AG04450 (cell line): ENCODE data around the gene MGRN1. TPM values are rescaled to one million over a fixed set of nuclear protein-coding genes. Genes with fewer than 3 reads are reported as not detected.

Experiments used
- CTCF ChIA-PET: fragments of 300-600, 350-600 bp; formaldehyde crosslinking; extraction: SDS; loops from one replicate; lab custom pipeline; 2022; ENCODE audit warnings: antibody characterized with exemption, inconsistent platforms; lab: Charles Lee
- POLR2A ChIA-PET: fragments of 350-600 bp; formaldehyde crosslinking; extraction: SDS; loops from one replicate; lab custom pipeline; 2021; ENCODE audit warnings: antibody characterized with exemption, inconsistent platforms; lab: Yijun Ruan, JAX
- DNase-seq: peaks from one replicate; pipeline ENCODE4 v3.0.0-alpha.2; 2011; ENCODE audit warnings: low read depth, low spot score
- H3K27ac ChIP-seq: one replicate; pipeline ENCODE4 v1.5.1; 2012; ENCODE audit warnings: low read depth, low read length, control low read depth
- H3K27me3 ChIP-seq: one replicate; pipeline ENCODE4 v1.6.0; 2012; ENCODE audit warnings: low read length; ENCODE audit not compliant: control insufficient read depth, insufficient read depth
- H3K4me3 ChIP-seq: 2 replicates; pipeline ENCODE4 v1.5.1; 2011; ENCODE audit warnings: mild to moderate bottlenecking, low read depth, low read length, control low read depth
- H3K9me3 ChIP-seq: 2 replicates; pipeline ENCODE4 v1.5.1; 2012; ENCODE audit warnings: low read length; ENCODE audit not compliant: control insufficient read depth, insufficient read depth
- CTCF ChIP-seq: IDR thresholded peaks from 2 replicates; pipeline ENCODE4 v1.5.1; 2011; ENCODE audit warnings: low read depth, low read length, control low read depth, inconsistent platforms
- polyA plus RNA-seq: library from polyadenylated mRNA; depleted of rRNA; stranded (reverse); fragments of >200 nt; gene quantifications from 2 replicates; pipeline ENCODE4 v1.2.3, GENCODE V29; 2011

Gene MGRN1
- polyA plus RNA-seq, 1 experiment, result 3.4 TPM

GRCh38 chr16:4611337-4612021 lies 13.1 kb upstream of the MGRN1 start:
- Histone ChIP-seq H3K27ac (no peak overlapping the region), H3K9me3 (peaks cover 9% of the 10 kb centered on the region; the same call in 1 of the 2 replicates), H3K27me3 (no peaks in the 10 kb centered on the region), H3K4me3 (no peak overlapping the region)
- no peak for TF ChIP-seq CTCF
- POLR2A ChIA-PET, result no interaction called here
- no peak for DNase-seq
- CTCF ChIA-PET, result interaction anchor here (0.6 kb wide), 1 partner anchor 13 kb away, joined by 3 read pairs; no protein-coding TSS in a partner anchor

DNA sequence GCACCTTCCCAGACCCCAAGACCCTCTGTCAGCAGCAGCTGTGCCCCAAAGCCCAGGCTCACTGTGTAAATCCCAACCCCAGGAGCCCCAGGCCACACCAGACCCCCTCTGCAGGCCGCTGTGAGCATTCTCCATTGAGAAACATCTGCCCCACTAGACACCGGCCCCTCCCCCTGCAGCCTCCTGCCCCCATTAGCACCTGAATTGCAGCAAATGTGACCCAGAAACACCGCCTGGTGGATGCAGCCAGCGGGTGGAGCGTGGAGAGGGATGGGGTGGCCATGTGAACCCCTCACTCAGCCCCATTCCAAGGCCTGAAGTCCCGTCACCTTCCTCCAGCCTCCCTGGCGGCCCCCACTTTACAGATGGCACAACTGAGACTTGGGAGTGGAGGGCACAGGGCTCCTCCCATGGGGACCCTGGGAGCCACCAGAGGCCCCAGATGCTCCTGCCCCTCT lies 12.1 kb upstream of the MGRN1 start:
- ChIA-PET CTCF (interaction anchor here (0.6 kb wide), 1 partner anchor 14 kb away, joined by 3 read pairs; no protein-coding TSS in a partner anchor), POLR2A (no interaction called here)
- no peak for DNase-seq
- no peak overlapping the region for H3K27ac ChIP-seq
- H3K9me3 ChIP-seq, result peaks cover 9% of the 10 kb centered on the region; the same call in 1 of the 2 replicates
- peak; percentile 33; the same call in 1 of the 2 replicates for TF ChIP-seq CTCF
- H3K4me3 ChIP-seq, result peak overlapping the region; percentile 84; the same call in 1 of the 2 replicates
- H3K27me3 ChIP-seq, result no peaks in the 10 kb centered on the region

GRCh38 chr16:4612977-4613635 lies 11.5 kb upstream of the MGRN1 start:
- DNase-seq, result no peak
- CTCF ChIA-PET, result interaction anchor here (0.6 to 1.1 kb wide), 2 partner anchors 10 to 133 kb away, joined by 3 to 4 read pairs; no protein-coding TSS in a partner anchor
- no peak for TF ChIP-seq CTCF
- Histone ChIP-seq H3K4me3 (peak overlapping the region; percentile 84), H3K27me3 (no peaks in the 10 kb centered on the region), H3K27ac (no peak overlapping the region), H3K9me3 (peaks cover 9% of the 10 kb centered on the region; the same call in 1 of the 2 replicates)
- POLR2A ChIA-PET, result no interaction called here

DNA sequence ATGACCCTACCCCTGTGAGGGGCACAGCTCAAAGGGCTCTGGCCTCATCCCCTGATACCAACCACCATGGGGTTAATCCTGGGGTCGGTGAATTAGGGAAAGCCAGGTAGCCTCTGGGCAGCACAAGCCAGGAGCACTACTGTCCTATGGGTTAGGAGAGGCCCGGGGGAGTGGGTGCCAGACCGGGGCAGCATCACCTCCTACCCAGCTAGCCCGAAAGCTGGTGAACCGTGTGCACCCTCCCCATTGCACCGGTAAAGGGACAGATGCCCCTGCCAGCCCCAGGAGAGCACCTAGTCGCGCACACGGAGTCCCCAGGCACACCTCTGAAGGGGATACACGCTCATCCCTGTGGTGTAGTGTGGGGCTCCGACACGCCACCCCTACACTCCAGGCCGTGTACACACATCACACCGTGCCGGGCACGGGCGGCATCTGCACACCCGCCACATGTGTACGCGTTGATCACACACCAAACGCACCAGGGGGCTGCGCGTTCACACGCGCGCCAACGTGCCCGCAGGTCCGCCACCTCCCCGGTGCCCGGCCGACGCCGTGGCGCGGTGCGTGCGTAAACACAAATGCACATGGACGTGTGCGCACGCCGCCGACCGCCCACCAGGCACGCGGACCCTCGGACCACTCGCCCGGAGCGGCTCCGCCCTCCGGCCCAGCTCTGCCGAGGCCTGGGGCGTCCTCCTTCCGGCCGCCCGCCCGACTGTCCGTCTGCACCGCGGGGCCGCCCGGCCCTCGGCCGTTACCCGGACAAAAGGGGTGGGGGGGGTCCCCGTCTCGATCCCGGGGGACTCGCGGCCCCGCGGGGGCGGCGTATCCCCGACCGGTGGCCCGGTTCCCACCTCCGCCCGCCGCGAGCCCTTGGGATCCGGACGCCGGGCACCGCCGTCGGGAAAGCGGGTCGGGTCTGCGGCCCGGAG lies 10.7 kb upstream of the MGRN1 start:
- POLR2A ChIA-PET, result interaction anchor here (0.9 kb wide), 1 partner anchor 65 kb away, joined by 3 read pairs; no protein-coding TSS in a partner anchor
- no peaks in the 10 kb centered on the region for H3K27me3 ChIP-seq
- no peak for TF ChIP-seq CTCF
- H3K4me3 ChIP-seq, result peak overlapping the region; percentile 84
- DNase-seq, result no peak
- H3K27ac ChIP-seq, result no peak overlapping the region
- H3K9me3 ChIP-seq, result peaks cover 9% of the 10 kb centered on the region; the same call in 1 of the 2 replicates
- CTCF ChIA-PET, result interaction anchor here (0.6 to 1.1 kb wide), 2 partner anchors 9 to 134 kb away, joined by 3 to 4 read pairs; no protein-coding TSS in a partner anchor
